Endodermal cell (in vitro differentiated cells): Measurements from ENCODE around the gene CORO6. TPM values are rescaled to one million over a fixed set of nuclear protein-coding genes. Genes with fewer than 3 reads are reported as not detected.

Experiments
- DNase-seq: peaks from one replicate; pipeline ENCODE4 v3.0.0-alpha.2; 2017
- H3K27ac ChIP-seq: 2 replicates; pipeline ENCODE4 v1.5.1; 2013; ENCODE audit warnings: mild to moderate bottlenecking, low read depth, low read length, moderate library complexity
- H3K27me3 ChIP-seq: 2 replicates; pipeline ENCODE4 v1.6.1; 2013; ENCODE audit warnings: mild to moderate bottlenecking, low read length, moderate library complexity; ENCODE audit not compliant: insufficient read depth, control insufficient read depth, poor library complexity, severe bottlenecking
- H3K36me3 ChIP-seq: 2 replicates; pipeline ENCODE4 v1.7.0; 2013; ENCODE audit warnings: mild to moderate bottlenecking, low read length, moderate library complexity; ENCODE audit not compliant: control insufficient read depth, insufficient read depth
- H3K4me1 ChIP-seq: one replicate; pipeline ENCODE4 v1.7.0; 2013; ENCODE audit warnings: low read length; ENCODE audit not compliant: control insufficient read depth, insufficient read depth
- H3K4me3 ChIP-seq: 2 replicates; pipeline ENCODE4 v1.5.1; 2013; ENCODE audit warnings: mild to moderate bottlenecking, low read length, moderate library complexity
- H3K9ac ChIP-seq: 2 replicates; pipeline ENCODE4 v1.6.1; 2013; ENCODE audit warnings: mild to moderate bottlenecking, low read length, moderate library complexity; ENCODE audit not compliant: poor library complexity, severe bottlenecking; ENCODE audit errors: extremely low read depth
- H3K9me3 ChIP-seq: 2 replicates; pipeline ENCODE4 v1.6.1; 2013; ENCODE audit warnings: mild to moderate bottlenecking, low read length, moderate library complexity; ENCODE audit not compliant: control insufficient read depth
- H3K27ac Mint-ChIP-seq: 2 replicates; pipeline ENCODE4 v1.8.0; 2020; ENCODE audit warnings: mixed read lengths
- H3K27me3 Mint-ChIP-seq: 2 replicates; pipeline ENCODE4 v1.8.0; 2021; ENCODE audit warnings: mild to moderate bottlenecking, mixed read lengths; ENCODE audit not compliant: insufficient read depth
- H3K36me3 Mint-ChIP-seq: 2 replicates; pipeline ENCODE4 v1.8.0; 2020; ENCODE audit warnings: low read depth, mixed read lengths
- H3K4me1 Mint-ChIP-seq: 2 replicates; pipeline ENCODE4 v1.8.0; 2020; ENCODE audit warnings: mixed read lengths
- H3K4me3 Mint-ChIP-seq: 2 replicates; pipeline ENCODE4 v1.8.0; 2020; ENCODE audit warnings: mild to moderate bottlenecking, moderate library complexity, mixed read lengths
- H3K9me3 Mint-ChIP-seq: 2 replicates; pipeline ENCODE4 v1.8.0; 2020; ENCODE audit warnings: mild to moderate bottlenecking, mixed read lengths
- CTCF ChIP-seq: fragments of 200-600 bp; sonication (generic); conservative IDR thresholded peaks from 2 replicates; pipeline ENCODE4 v1.5.0; 2021; ENCODE audit warnings: antibody characterized with exemption, mild to moderate bottlenecking
- WGBS, 2 experiments: methylation state at CpG; one replicate each; pipeline versions ENCODE4 v1.1.5 to v1.1.7; 2013; ENCODE audit warnings: missing lambda C conversion rate in 2 of 2, mixed read lengths in 1 of 2; ENCODE audit not compliant: insufficient coverage in 1 of 2, insufficient read length in 1 of 2; 5-methylcytosine and 5-hydroxymethylcytosine counted together
- total RNA-seq, 2 donors: library from RNA; stranded (reverse); fragmentation: NEBNext Ultra II Directional in 1 of 2; extraction: Animal tissue kit (Norgen Biotek cat#: 25700) in 1 of 2; gene quantifications; 2 replicates in 1 of 2; 3 replicates in 1 of 2; pipeline ENCODE4 v1.2.1, GENCODE V29; 2021

CORO6 gene
- total RNA-seq, 2 donors from 2014 or later = 0.86 to 1.00 TPM

- Mint-ChIP-seq H3K4me1 (peaks cover 19% of the 10 kb centered on the region), H3K27ac (no peak overlapping the region), H3K27me3 (peaks cover 47% of the 10 kb centered on the region), H3K4me3 (peak overlapping the region; percentile 74), H3K36me3 (no peaks in the 10 kb centered on the region), H3K9me3 (no peaks in the 10 kb centered on the region)
- Histone ChIP-seq H3K27ac (no peak overlapping the region), H3K9me3 (no peaks in the 10 kb centered on the region), H3K9ac (no peak overlapping the region), H3K27me3 (peaks cover 29% of the 10 kb centered on the region), H3K4me3 (peak overlapping the region; percentile 84), H3K36me3 (no peaks in the 10 kb centered on the region), H3K4me1 (peaks cover 4% of the 10 kb centered on the region)
- 24 to 43% methylated on average over 15 to 30 of the region's 30 CpGs for WGBS, 2 experiments
- DNase-seq = no peak
- TF ChIP-seq CTCF = no peak
Measured at GRCh38 chr17:29590411-29591145, 32.1 kb downstream of the CORO6 start.

- H3K4me1 Mint-ChIP-seq = peaks cover 19% of the 10 kb centered on the region
- H3K9me3 Mint-ChIP-seq = no peaks in the 10 kb centered on the region
- H3K9me3 ChIP-seq = no peaks in the 10 kb centered on the region
- H3K4me3 Mint-ChIP-seq = peak within 1 kb of the TSS; percentile 74
- no peaks in the 10 kb centered on the region for H3K36me3 ChIP-seq
- H3K36me3 Mint-ChIP-seq = no peaks in the 10 kb centered on the region
- no peak within 1 kb of the TSS for H3K27ac ChIP-seq
- H3K27me3 ChIP-seq = peaks cover 29% of the 10 kb centered on the region
- H3K4me3 ChIP-seq = peak within 1 kb of the TSS; percentile 82
- H3K4me1 ChIP-seq = peaks cover 8% of the 10 kb centered on the region
- no peak within 1 kb of the TSS for H3K27ac Mint-ChIP-seq
- H3K9ac ChIP-seq = peak within 1 kb of the TSS; percentile 35
- H3K27me3 Mint-ChIP-seq = peaks cover 41% of the 10 kb centered on the region
- TF ChIP-seq CTCF = no peak
- peak; percentile 95 for DNase-seq
- 12 to 59% methylated on average over 9 to 70 of the region's 70 CpGs for WGBS, 2 experiments
Measured at GRCh38 chr17:29589524-29590410, 32.9 kb downstream of the CORO6 start, which contains the start of gene GIT1. Gene GIT1, minus strand, starts transcription at chr17:29589648. Its CDS starts 270 bp downstream, at chr17:29589378.

- Mint-ChIP-seq H3K27me3 (peaks cover 35% of the 10 kb centered on the region), H3K4me3 (peak overlapping the region; percentile 74), H3K27ac (no peak overlapping the region), H3K9me3 (no peaks in the 10 kb centered on the region), H3K4me1 (peaks cover 27% of the 10 kb centered on the region), H3K36me3 (peaks cover under 1% of the 10 kb centered on the region)
- no peak for TF ChIP-seq CTCF
- 2% methylated on average over 27 to 72 of the region's 72 CpGs for WGBS, 2 experiments
- peak; percentile 86 for DNase-seq
- Histone ChIP-seq H3K27me3 (peaks cover 24% of the 10 kb centered on the region), H3K27ac (no peak overlapping the region), H3K9ac (peak overlapping the region; percentile 35), H3K9me3 (no peaks in the 10 kb centered on the region), H3K4me3 (peak overlapping the region; percentile 82), H3K4me1 (peaks cover 13% of the 10 kb centered on the region), H3K36me3 (no peaks in the 10 kb centered on the region)
Measured at GRCh38 chr17:29588562-29589411, 33.9 kb downstream of the CORO6 start.
